Stimulated activated CD4-positive, alpha-beta T cell treated with anti-CD3 and anti-CD28 coated beads, Interleukin-12 subunit alpha, Interleukin-12 subunit beta, amount 100 ng/mL, for 48 hours (primary cell): ENCODE results near the gene MRAP.
"Not testable (repeated sequence)": the region's sequence is repeated elsewhere in the genome, so short reads cannot be mapped to it uniquely, and the experiment has no call there.

Experiments
- DNase-seq, 3 donors: peaks; one replicate each; pipeline ENCODE4 v3.0.0-alpha.2; 2020; ENCODE audit warnings: low read depth in 2 of 3, low spot score in 1 of 3

MRAP gene

GRCh38 chr21:32299695-32300094 is 1.0 kb downstream of the MRAP start:
- DNase-seq, result no peak

DNA sequence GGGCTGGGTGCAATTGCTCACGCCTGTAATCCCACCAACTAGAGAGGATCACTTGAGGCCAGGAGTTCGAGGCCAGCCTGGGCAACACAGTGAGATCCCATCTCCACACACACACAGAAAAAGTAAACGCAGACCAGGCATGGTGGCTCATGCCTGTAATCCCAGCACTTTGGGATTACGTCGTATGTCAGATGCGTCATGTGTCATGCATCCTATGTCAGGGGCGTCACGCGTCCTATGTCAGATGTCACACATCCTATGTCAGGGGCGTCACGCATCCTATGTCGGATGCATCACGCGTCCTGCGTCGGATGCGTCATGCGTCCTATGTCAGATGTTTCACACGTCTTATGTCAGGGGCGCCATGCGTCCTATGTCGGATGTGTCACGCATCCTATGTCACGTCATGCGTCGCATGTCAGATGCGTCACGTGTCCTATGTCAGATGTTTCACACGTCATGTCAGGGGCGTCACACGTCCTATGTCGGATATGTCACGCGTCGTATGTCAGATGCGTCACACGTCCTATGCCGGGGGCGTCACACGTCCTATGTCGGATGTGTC is 1.5 kb downstream of the MRAP start:
- no peak for DNase-seq

DNA sequence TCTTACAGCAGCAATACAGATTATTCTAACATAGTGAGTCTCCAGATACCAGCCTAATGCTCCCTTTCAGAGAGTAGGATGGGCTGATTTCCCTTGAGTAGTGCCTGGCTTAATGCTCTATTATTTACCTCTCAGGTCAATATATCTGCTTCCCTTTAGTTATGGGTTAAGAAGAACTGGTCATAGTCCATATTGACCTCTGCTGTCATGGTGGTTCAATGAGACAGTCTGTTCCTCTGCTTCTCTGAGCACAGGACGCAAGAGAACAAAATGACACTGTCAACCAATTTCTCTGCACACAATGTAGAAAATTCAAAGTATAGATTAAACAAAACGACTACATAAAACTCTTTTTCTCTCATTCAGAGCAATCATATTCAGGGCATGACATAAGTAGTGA is 2.9 kb downstream of the MRAP start:
- DNase-seq, result no peak

GRCh38 chr21:32302560-32302959 is 3.9 kb downstream of the MRAP start:
- no peak for DNase-seq

GRCh38 chr21:32303385-32303784 is 4.7 kb downstream of the MRAP start:
- DNase-seq, result no peak

DNA sequence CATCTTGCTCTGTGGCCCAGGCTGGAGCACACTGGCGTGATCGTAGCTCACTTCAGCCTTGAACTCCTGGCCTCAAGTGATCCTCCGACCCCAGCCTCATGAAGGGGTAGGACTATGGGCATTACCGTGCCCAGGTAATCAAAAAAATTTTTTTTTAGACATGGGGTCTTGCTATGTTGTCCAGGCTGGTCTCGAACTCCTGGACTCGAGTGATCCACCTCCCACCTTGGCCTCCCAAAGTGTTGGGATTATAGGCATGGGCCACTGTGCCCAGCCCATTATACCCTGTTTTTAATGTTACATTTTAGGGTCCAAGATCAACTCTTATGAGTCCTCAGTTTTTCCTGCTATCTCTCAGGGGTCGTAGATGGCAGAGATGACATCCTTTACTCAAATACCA is 6.3 kb downstream of the MRAP start:
- no peak for DNase-seq

DNA sequence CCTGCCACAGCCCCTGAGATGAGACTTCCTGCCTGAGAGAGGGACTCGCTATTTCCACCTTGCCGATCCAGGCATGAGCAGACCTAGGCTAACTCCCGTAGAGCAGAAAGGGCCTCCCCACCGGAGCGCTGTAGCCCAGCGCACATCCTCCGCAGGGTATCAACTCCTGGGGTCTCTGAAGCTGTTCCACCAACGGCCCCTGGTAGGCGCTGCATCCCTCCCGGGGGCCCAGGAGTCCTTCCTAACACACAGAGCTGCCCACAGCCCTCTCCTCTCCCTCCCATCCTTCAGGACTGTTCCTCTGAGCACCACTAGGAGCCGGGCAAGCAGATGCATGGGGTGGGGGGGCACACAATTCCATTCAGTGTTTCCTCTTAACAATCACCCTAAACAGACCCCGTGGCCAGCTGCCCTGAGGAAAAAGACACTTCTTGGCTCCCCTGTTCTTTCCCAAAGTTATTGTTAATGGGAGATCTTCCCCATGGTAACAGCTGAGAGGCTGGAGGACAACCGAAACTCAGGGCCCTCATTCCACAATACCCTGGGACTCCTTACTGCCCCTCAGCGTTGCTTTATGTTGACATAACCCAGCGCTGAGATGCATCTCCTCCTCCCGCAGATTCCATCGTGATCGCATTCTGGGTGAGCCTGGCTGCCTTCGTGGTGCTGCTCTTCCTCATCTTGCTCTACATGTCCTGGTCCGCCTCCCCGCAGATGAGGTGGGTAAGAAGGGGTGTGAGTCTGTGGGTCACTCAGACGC is 7.5 kb downstream of the MRAP start:
- no peak for DNase-seq

- no peak for DNase-seq
Measured at GRCh38 chr21:32307706-32308105, 9.1 kb downstream of the MRAP start.

- no peak for DNase-seq
Measured at GRCh38 chr21:32308696-32309095, 10.0 kb downstream of the MRAP start.

DNA sequence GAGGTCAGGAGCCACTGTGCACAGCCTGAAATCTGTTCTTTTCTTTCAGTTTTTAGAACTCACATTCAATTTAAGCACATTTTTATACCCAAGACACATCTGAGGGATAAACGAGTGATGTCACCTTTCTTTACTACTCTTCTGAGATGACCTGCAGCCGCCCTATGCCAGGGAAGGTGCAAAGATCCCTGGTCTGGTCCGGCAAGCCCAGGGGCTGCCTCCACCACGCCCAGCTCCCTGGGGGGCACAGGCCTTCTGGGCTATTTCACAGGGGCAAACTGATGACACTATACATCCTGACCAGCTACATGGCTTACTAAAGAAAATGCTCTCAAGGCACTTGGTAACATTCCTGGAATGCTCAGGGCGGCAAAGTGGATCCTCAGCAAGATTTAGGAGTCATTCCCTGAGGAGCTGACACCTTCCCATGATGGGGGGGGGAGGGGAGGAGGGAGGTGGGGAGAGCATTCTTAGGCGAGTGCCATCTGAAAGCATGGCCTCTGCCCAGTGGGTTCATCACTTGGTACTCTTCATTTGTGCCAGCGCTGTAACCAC is 11.3 kb downstream of the MRAP start:
- DNase-seq, result no peak

DNA sequence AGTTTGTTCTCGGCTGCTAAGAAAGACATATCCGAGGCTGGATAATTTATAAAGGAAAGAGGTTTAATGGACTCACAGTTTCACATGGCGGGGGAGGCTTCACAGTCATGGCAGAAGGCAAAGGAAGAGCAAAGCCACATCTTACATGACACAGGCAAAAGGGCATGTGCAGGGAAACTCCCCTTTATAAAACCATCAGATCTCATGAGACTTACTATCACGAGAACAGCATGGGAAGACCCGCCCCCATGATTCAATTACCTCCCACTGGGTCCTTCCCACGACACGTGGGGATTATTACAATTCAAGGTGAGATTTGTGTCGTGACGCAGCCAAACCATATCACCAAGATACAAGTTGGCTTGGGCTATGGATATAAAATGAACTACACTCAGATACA is 12.3 kb downstream of the MRAP start:
- DNase-seq, result not testable (repeated sequence)

GRCh38 chr21:32311621-32312020 is 13.0 kb downstream of the MRAP start:
- DNase-seq, result no peak

GRCh38 chr21:32312326-32312725 is 13.7 kb downstream of the MRAP start:
- DNase-seq, result no peak

- DNase-seq, result no peak
Measured at GRCh38 chr21:32312976-32313375, 14.3 kb downstream of the MRAP start.

- DNase-seq, result no peak
Measured at GRCh38 chr21:32314806-32315205, 16.2 kb downstream of the MRAP start.

GRCh38 chr21:32315511-32316281 is 17.0 kb downstream of the MRAP start:
- no peak for DNase-seq

GRCh38 chr21:32316361-32317215 is 17.9 kb downstream of the MRAP start:
- no peak for DNase-seq

DNA sequence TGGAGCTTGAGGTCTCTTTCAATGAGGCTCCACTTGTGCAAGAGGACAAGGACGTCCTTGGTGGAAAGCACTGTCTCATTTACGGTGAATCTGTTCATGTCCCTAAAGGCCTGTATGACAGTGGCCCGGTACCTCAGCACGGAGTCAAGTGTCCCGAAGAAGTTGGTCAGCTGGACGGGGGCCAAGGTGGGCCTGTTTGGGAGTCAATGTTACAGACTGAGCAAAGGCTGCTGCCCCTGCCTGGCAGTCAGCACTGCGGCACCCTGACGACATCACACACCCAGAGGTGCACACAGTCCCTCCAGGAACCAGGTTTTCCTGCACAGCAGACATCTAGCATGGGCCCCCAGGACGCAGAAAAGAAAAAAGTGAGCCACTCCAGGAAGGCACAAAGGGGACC is 19.1 kb downstream of the MRAP start:
- DNase-seq, result no peak

DNA sequence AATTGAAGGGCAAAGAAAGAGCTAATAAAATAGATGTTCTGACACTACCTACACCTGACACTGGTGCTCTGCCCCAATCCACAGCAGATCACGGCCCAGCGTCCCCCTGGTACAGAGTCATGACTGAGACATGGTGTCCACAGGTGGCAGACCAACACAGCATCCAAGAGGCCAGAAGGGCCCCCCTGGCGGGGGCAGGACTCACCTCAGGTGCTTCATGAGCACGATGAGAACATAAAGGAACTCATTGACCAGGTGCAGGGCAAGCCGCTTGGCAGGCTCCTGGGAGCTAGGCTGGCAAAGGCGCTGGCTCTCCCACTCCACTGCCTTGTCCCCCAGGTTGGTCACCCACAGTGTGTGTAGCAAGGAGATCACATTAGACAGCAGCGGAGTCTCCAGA is 20.4 kb downstream of the MRAP start:
- no peak for DNase-seq

DNA sequence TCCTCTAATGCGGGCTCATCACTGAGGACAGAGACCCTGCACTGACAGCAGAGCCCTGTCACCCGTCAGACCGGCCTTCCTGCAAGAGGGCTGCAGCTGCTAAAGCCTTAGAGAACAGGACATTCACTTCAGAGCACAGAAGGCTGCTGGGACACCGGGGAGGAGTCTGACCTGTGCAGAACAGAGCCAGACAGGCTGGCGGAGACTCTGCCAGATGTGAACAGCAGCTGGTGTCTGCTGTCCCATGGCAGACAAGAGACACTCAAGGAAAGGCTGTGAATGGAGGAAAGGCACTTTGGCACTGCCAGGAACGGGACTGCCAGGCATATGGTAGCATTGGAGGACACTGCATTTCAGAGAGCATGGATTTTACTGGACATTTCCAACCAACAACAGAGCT is 21.4 kb downstream of the MRAP start:
- no peak for DNase-seq

DNA sequence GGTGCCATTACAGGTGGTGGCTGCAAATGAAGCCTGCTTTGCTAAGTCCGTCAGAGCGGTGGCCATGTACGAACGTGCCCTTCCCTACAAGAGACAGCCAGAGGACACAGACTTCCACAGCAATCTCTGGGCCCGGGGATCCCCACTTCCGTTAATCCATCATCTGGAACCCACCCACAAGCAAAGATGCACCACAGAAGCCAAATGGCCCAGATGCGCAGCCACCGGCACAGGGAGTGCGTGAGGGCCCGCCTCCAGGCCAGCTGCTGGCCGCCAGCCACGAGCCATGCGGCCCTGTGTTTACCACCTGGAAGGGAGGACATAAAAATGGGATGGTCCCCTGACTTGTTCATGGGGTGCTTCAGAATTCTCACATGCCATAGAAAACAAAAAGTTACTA is 22.1 kb downstream of the MRAP start:
- no peak for DNase-seq
